Measurements from ENCODE around the gene NPL. TPM values are rescaled to one million over a fixed set of nuclear protein-coding genes. Genes with fewer than 3 reads are reported as not detected.

Gene NPL, protein sequence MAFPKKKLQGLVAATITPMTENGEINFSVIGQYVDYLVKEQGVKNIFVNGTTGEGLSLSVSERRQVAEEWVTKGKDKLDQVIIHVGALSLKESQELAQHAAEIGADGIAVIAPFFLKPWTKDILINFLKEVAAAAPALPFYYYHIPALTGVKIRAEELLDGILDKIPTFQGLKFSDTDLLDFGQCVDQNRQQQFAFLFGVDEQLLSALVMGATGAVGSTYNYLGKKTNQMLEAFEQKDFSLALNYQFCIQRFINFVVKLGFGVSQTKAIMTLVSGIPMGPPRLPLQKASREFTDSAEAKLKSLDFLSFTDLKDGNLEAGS
- total RNA-seq, result 10 to 100 TPM in 1 of 10 donors, 1 to 10 TPM in 9; 1.8 to 26.5 (median 3.6) TPM
- 1 to 10 TPM; 1.4 to 3.2 TPM for polyA plus RNA-seq
- long read RNA-seq, donor 1, partial matches to known transcripts, result 0 of 6 reads
- long read RNA-seq, donor 1, other reads (novel, unspliced or antisense), result 6 of 6 reads
- long read RNA-seq, donor 2, partial matches to known transcripts, result 1 of 6 reads
- long read RNA-seq, donor 2, other reads (novel, unspliced or antisense), result 5 of 6 reads
- long read RNA-seq, donor 3, partial matches to known transcripts, result 0 of 19 reads
- long read RNA-seq, donor 3, other reads (novel, unspliced or antisense), result 16 of 19 reads

DNA sequence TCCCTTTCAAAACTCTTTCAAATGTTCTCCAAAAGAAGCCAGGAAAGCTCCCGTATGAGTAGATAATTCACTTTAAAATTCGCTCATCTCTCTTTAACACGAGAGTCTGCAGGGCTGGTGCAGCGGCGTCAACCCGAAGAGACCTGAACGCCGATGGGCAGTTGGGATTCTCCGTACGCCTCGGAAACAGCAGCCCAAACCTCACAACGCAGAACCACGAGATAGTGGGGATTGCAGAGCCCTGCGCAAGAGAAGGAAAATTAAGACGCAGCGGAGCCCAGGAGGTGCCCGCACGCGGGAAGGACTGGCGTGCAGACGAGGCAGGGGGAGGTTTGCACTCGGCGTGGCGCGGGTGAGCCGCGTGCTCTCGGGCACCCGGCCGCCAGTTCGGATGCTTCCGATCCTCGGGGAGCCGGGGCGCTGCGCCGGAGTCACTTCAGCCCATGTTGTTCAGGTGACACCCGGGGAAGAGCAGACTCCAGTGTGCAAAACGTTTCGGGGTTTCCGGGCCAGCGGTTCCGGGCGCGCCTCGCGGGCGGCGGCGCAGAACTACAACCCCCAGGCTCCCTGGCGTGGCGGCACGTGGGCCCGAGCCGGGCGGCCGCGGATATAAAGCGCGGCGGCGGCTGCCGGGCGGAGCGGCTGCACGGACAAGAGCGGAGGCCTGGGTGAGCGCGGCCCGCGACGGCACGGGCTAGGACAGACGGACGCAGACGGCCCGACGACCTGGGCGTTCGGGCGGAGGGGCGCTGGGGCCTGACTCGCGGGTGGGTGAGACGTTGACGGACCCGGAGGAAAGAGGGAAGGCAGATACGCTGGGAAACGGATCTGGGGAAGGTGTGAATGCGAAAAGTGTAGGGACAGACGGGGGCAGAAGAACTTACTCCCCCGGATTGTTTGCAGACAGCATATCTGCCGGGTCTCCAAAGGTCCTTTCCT is at the start of gene NPL:
Gene NPL (plus strand): TSS at position 636 of the 939 bp plus-strand sequence. CDS start 4,599 bp downstream, outside the sequence.
- H3K9me3 ChIP-seq, result no peaks in the 10 kb centered on the region
- no peaks in the 10 kb centered on the region for H3K27me3 ChIP-seq
- intact Hi-C loops (cut with DNase I), result loop anchor here in 9 of 10 donors (2.0 to 10.0 kb wide), 8 partner anchors 51 to 707 kb away; partner anchors contain the start of gene RGSL1 (in 1 of the 9)
- peak within 1 kb of the TSS; percentile 10 to 76 (median 66) for H3K4me3 ChIP-seq
- 1% methylated on average over 93 of the region's 93 CpGs for WGBS, 2 donors
- DNase-seq (peak; percentile 82 to 86), ATAC-seq (peak; percentile 96 to 98 (median 97))
- peaks cover 0 to 36% (median 7%) of the 10 kb centered on the region in 9 donors for H3K4me1 ChIP-seq
- peaks cover 0 to 20% (median 0%) of the 10 kb centered on the region in 9 donors for H3K36me3 ChIP-seq
- H3K27ac ChIP-seq, result peak within 1 kb of the TSS in 8 of 10 donors; percentile 21 to 93 (median 65)
- TF ChIP-seq, protein P1, sequence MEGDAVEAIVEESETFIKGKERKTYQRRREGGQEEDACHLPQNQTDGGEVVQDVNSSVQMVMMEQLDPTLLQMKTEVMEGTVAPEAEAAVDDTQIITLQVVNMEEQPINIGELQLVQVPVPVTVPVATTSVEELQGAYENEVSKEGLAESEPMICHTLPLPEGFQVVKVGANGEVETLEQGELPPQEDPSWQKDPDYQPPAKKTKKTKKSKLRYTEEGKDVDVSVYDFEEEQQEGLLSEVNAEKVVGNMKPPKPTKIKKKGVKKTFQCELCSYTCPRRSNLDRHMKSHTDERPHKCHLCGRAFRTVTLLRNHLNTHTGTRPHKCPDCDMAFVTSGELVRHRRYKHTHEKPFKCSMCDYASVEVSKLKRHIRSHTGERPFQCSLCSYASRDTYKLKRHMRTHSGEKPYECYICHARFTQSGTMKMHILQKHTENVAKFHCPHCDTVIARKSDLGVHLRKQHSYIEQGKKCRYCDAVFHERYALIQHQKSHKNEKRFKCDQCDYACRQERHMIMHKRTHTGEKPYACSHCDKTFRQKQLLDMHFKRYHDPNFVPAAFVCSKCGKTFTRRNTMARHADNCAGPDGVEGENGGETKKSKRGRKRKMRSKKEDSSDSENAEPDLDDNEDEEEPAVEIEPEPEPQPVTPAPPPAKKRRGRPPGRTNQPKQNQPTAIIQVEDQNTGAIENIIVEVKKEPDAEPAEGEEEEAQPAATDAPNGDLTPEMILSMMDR (IDR thresholded peaks at IDR 0.05), result no peak

DNA sequence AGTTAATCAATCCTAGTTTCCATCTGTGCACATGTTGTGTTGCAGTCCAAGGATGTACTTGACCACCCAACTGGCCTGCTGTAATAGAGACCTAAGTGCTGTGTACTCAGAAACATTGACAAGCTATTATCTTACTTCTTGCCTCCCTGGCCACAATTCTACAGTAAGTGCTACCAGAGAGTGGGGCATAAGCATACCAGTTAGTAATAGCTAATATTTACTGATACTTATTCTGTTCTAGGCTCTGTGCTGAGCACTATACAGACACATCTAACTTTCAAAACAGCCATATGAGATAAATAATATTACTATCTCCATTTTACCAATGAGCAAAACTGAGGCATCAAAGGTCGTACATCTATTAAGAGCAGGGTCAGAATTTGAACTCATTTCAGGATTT is 49.5 kb upstream of the NPL start:
- no peak overlapping the region for H3K27ac ChIP-seq
- H3K4me1 ChIP-seq, result no peaks in the 10 kb centered on the region
- DNase-seq, result no peak
- no peak for ATAC-seq
- peaks cover 0 to 7% (median 0%) of the 10 kb centered on the region in 11 donors for H3K9me3 ChIP-seq
- no peaks in the 10 kb centered on the region for H3K27me3 ChIP-seq
- WGBS, 2 donors, result 97 to 98% methylated on average over 1 of the region's 1 CpG
- no peak overlapping the region for H3K4me3 ChIP-seq
- TF ChIP-seq, protein P1 (IDR thresholded peaks at IDR 0.05), result no peak
- no peaks in the 10 kb centered on the region for H3K36me3 ChIP-seq
- intact Hi-C loops (cut with DNase I), result no loop called here

DNA sequence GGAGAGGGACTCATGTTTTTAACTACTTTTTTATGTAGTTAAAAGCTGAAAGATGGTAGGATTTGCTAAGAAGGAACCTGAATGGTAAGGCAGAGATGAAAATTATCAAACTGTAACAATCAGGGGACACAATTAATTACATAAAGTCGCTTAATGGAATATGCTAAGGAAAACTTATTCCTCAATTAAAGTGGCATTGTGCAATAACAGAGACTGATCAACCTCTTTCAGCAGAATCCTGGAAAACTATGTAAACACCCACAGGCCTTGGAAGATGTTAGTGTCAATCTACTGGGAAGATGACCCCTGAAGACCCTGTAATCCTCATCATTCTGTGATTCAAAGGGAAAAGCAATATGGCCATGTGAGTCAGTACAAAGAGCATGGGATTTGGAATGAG is 46.8 kb upstream of the NPL start:
- Histone ChIP-seq H3K27ac (no peak overlapping the region), H3K9me3 (no peaks in the 10 kb centered on the region), H3K4me1 (peaks cover 0 to 12% (median 0%) of the 10 kb centered on the region in 9 donors), H3K36me3 (no peaks in the 10 kb centered on the region), H3K4me3 (no peak overlapping the region), H3K27me3 (no peaks in the 10 kb centered on the region)
- DNase-seq (no peak), ATAC-seq (no peak)
- TF ChIP-seq, protein P1 (IDR thresholded peaks at IDR 0.05), result no peak
- intact Hi-C loops (cut with DNase I), result no loop called here
- 94 to 96% methylated on average over 1 of the region's 1 CpG for WGBS, 2 donors
